ENCODE data around the gene COL20A1. TPM values are rescaled to one million over a fixed set of nuclear protein-coding genes. Genes with fewer than 3 reads are reported as not detected.

COL20A1 gene
- total and polyA plus RNA-seq, 2 of the 13 experiments (the other 11 are each of a cell fraction or from before 2014, with no cell fraction given), result not detected

DNA sequence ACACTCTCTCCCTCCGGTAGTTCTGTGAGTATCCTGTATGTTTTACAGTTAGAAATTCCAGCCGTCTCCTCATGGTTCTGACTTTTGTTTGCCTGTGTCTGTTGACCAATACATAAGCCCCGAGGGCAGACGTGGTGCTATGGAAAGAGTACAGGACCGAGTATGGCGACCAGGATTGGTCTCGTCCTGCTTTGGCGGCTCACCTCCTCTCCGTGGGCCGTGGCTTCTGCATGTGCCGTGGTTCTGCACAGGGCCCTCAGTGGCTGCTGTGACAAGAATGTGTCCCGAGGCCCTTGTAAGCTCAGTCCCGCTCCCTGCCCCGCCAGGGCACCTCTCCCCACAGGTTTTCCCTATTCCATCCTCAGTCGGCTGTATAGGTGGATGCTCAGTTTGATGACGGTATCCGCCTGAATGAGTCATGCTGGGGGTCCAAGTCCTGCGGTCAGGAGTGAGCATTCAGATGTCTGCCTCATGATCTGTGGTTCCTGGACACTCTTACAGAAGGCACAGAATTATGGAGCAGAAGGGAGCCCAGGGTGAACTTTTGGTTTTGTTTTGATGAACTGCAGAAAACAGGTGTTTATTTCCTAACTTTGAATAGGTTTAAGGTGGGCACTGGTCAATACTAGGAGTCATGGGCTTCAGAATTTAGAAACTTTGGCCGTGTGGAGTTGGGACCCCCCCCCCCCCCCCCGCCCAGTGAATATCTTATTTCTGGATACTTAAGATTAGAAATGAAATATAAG, 19.2 kb upstream of the COL20A1 start (continued):
- TF ChIP-seq, protein P1, sequence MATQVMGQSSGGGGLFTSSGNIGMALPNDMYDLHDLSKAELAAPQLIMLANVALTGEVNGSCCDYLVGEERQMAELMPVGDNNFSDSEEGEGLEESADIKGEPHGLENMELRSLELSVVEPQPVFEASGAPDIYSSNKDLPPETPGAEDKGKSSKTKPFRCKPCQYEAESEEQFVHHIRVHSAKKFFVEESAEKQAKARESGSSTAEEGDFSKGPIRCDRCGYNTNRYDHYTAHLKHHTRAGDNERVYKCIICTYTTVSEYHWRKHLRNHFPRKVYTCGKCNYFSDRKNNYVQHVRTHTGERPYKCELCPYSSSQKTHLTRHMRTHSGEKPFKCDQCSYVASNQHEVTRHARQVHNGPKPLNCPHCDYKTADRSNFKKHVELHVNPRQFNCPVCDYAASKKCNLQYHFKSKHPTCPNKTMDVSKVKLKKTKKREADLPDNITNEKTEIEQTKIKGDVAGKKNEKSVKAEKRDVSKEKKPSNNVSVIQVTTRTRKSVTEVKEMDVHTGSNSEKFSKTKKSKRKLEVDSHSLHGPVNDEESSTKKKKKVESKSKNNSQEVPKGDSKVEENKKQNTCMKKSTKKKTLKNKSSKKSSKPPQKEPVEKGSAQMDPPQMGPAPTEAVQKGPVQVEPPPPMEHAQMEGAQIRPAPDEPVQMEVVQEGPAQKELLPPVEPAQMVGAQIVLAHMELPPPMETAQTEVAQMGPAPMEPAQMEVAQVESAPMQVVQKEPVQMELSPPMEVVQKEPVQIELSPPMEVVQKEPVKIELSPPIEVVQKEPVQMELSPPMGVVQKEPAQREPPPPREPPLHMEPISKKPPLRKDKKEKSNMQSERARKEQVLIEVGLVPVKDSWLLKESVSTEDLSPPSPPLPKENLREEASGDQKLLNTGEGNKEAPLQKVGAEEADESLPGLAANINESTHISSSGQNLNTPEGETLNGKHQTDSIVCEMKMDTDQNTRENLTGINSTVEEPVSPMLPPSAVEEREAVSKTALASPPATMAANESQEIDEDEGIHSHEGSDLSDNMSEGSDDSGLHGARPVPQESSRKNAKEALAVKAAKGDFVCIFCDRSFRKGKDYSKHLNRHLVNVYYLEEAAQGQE (IDR thresholded peaks at IDR 0.05; ENCODE audit: borderline replicate concordance in 1 of 2, low read depth in 1 of 2, low read length in 2 of 2), result no peak
- peak; percentile 47; the same call in 1 of the 2 replicates for TF ChIP-seq DMAP1 (CRISPR knock-in tag; IDR thresholded peaks at IDR 0.05)
- TF ChIP-seq CBX1 (IDR thresholded peaks at IDR 0.05; ENCODE audit: low read depth), result no peak
- peak; percentile 48 for TF ChIP-seq ZBTB7B (CRISPR knock-in tag; IDR thresholded peaks at IDR 0.05)
- no peak for TF ChIP-seq ZNF780A (CRISPR knock-in tag; IDR thresholded peaks at IDR 0.05)
- TF ChIP-seq TBP (CRISPR knock-in tag; IDR thresholded peaks at IDR 0.05), result no peak
- TF ChIP-seq ATF7 (IDR thresholded peaks at IDR 0.05), result no peak
- TF ChIP-seq ATF7 (CRISPR knock-in tag; IDR thresholded peaks at IDR 0.05), result no peak
- TF ChIP-seq, protein P2, sequence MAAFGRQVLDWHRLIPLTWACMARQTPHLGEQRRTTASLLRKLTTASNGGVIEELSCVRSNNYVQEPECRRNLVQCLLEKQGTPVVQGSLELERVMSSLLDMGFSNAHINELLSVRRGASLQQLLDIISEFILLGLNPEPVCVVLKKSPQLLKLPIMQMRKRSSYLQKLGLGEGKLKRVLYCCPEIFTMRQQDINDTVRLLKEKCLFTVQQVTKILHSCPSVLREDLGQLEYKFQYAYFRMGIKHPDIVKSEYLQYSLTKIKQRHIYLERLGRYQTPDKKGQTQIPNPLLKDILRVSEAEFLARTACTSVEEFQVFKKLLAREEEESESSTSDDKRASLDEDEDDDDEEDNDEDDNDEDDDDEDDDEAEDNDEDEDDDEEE (CRISPR knock-in tag; IDR thresholded peaks at IDR 0.05), result peak; percentile 65; the same call in 1 of the 2 replicates
- TF ChIP-seq MAFF (IDR thresholded peaks at IDR 0.05; ENCODE audit: low read depth, low read length), result no peak
- TF ChIP-seq ZNF776 (CRISPR knock-in tag; IDR thresholded peaks at IDR 0.05), result peak; percentile 56; the same call in 1 of the 2 replicates
- TF ChIP-seq, protein P3, sequence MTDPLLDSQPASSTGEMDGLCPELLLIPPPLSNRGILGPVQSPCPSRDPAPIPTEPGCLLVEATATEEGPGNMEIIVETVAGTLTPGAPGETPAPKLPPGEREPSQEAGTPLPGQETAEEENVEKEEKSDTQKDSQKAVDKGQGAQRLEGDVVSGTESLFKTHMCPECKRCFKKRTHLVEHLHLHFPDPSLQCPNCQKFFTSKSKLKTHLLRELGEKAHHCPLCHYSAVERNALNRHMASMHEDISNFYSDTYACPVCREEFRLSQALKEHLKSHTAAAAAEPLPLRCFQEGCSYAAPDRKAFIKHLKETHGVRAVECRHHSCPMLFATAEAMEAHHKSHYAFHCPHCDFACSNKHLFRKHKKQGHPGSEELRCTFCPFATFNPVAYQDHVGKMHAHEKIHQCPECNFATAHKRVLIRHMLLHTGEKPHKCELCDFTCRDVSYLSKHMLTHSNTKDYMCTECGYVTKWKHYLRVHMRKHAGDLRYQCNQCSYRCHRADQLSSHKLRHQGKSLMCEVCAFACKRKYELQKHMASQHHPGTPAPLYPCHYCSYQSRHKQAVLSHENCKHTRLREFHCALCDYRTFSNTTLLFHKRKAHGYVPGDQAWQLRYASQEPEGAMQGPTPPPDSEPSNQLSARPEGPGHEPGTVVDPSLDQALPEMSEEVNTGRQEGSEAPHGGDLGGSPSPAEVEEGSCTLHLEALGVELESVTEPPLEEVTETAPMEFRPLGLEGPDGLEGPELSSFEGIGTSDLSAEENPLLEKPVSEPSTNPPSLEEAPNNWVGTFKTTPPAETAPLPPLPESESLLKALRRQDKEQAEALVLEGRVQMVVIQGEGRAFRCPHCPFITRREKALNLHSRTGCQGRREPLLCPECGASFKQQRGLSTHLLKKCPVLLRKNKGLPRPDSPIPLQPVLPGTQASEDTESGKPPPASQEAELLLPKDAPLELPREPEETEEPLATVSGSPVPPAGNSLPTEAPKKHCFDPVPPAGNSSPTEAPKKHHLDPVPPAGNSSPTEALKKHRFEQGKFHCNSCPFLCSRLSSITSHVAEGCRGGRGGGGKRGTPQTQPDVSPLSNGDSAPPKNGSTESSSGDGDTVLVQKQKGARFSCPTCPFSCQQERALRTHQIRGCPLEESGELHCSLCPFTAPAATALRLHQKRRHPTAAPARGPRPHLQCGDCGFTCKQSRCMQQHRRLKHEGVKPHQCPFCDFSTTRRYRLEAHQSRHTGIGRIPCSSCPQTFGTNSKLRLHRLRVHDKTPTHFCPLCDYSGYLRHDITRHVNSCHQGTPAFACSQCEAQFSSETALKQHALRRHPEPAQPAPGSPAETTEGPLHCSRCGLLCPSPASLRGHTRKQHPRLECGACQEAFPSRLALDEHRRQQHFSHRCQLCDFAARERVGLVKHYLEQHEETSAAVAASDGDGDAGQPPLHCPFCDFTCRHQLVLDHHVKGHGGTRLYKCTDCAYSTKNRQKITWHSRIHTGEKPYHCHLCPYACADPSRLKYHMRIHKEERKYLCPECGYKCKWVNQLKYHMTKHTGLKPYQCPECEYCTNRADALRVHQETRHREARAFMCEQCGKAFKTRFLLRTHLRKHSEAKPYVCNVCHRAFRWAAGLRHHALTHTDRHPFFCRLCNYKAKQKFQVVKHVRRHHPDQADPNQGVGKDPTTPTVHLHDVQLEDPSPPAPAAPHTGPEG (CRISPR knock-in tag; IDR thresholded peaks at IDR 0.05), result 0 out of 2 replicates have a peak, but pooled peaks have one; percentile 13
- TF ChIP-seq ZNF572 (CRISPR knock-in tag; IDR thresholded peaks at IDR 0.05), result peak; percentile 72; the same call in 1 of the 2 replicates
- no peak for TF ChIP-seq ZNF773 (CRISPR knock-in tag; IDR thresholded peaks at IDR 0.05; ENCODE audit: borderline replicate concordance)
- no peak for TF ChIP-seq NFIB (CRISPR knock-in tag; IDR thresholded peaks at IDR 0.05; ENCODE audit: borderline replicate concordance)
- TF ChIP-seq FIP1L1 (IDR thresholded peaks at IDR 0.05; ENCODE audit: borderline replicate concordance, insufficient read depth, low read depth, low read length), result no peak
- TF ChIP-seq MXD4 (CRISPR knock-in tag; IDR thresholded peaks at IDR 0.05), result no peak
- TF ChIP-seq FOXC1 (CRISPR knock-in tag; IDR thresholded peaks at IDR 0.05; ENCODE audit: borderline replicate concordance), result no peak
- no peak for TF ChIP-seq NR2C2 (CRISPR knock-in tag; IDR thresholded peaks at IDR 0.05; ENCODE audit: borderline replicate concordance)
- 0 out of 2 replicates have a peak, but pooled peaks have one; percentile 8 for TF ChIP-seq SP5 (CRISPR knock-in tag; IDR thresholded peaks at IDR 0.05; ENCODE audit: borderline replicate concordance, low read depth)
